Activated effector memory CD4-positive, alpha-beta T cell treated with anti-CD3 and anti-CD28 coated beads, Interleukin-2, amount 50 U/mL, for 16 hours (primary cell): Measurements from ENCODE around the gene RBBP8.
"Not testable (repeated sequence)": the region's sequence is repeated elsewhere in the genome, so short reads cannot be mapped to it uniquely, and the experiment has no call there.

ENCODE experiments used
- DNase-seq: peaks from one replicate; pipeline ENCODE4 v3.0.0-alpha.2; 2020

The RBBP8 gene

DNA sequence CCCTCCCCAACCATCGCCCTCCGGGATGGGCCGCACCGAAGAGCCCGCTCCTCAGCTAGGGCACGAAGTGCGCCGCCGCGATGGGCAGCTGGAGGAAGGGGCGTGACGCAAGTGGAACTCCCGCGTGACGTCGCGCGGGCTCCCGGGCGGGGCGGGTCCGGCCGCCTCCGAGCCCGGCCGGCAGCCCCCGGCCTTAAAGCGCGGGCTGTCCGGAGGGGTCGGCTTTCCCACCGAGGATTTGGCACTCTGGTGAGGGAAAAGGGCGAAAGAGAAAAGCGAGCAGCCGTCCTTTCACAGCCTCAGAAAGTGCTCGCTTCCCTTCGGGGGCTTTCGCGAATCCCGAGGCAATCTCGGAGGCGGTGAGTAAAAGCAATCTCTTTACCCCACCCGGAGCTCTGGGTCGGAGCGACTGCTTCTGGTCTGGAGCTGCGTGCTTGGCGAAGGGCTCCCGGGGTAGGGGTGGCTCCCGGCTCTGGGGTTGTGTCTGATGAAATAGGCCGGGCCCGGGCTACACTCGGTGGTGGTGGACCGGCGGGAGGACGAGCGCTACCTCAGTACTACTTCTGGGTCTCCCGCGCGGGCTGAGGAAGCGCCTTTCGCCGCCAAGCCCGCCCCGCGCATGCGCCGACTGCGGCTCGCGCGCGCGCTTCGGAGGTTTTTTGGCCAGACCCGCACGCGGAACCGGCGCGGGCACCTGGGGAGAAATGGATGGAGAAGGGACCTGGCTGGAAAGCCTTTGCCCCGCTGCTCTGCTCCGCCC, at the start of gene RBBP8:
RBBP8 (plus strand) TSS at position 123 of the 760 bp plus-strand sequence. CDS start 3,524 bp downstream, outside the sequence.
- peak; percentile 94 for DNase-seq

DNA sequence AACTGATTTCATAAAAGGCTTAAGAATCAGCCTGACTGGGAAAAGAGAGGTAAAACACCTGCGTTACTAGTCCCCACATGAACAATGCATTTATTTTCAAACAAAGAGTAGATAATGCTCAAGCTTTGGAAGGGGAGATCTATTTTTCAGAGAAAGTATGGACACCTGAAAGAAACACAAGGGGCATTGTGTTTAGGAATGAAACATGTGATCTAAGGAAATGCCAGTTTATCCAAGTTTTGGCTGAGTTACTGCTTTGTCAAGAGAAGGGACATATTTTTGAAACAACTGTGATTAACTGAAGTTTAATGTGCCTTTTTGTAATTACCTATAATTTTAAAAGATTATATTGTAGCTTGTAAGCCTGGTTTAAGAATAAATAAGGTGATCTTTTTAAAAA, 49.3 kb upstream of the RBBP8 start:
- no peak for DNase-seq

DNA sequence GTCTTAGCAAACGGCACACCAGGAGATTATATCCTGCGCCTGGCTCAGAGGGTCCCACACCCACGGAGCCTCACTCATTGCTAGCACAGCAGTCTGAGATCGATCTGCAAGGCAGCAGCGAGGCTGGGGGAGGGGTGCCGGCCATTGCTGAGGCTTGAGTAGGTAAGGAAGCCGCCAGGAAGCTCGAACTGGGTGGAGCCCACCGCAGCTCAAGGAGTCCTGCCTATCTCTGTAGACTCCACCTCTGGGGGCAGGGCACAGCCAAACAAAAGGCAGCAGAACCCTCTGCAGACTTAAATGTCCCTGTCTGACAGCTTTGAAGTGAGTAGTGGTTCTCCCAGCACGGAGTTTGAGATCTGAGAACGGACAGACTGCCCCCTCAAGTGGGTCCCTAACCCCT, 47.4 kb upstream of the RBBP8 start:
- DNase-seq: not testable (repeated sequence)

DNA sequence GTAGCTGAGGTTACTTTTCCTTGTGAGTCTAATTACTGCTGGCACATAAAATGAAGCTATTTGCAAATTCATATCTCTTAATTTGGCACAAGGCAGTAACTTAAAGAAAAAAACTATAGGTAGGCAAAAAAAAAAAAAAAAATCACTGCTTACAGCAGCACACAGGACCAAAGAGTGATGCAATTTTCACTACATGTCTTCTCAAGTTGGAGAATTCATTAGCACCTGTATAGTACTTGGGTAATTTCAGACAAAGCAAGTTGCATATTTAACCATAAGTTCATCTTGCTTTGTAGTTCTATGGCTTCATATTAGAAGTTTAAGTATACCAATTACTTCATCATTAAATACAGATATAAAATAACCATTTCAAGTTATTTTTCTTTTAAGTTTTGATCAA, 33.7 kb upstream of the RBBP8 start:
- no peak for DNase-seq

DNA sequence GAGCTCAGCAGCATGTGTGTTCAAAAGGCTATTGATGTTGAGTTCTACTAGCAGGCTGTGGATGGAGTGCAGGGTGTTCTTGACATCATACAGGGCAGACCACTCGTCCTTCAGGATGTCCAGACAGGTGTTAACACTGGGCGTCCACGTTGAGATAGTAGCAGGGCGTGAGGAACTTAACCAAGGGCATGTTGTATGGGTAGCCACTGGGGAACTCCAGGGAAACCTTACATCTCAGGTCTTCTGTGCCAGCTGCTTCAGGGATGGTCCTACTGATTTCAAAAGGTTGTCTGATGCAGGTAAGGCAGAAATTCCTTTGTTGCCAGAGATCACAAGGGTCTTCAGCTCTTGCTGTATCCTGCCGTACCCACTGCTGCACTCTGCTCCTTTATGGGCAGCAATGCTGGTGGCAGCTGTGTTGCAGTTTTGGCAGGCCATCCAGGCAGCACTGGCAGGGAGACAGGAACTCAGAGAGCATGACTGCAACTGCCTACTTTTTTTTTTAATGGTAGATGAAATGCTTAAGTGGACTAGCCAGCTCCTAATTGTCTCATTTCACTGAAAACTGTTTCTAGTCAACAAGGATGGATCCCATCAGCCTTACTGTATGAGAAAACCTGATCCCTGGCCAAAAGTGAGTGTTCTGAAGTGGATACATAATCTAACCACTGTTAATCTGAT, 32.4 kb upstream of the RBBP8 start:
- DNase-seq: no peak

DNA sequence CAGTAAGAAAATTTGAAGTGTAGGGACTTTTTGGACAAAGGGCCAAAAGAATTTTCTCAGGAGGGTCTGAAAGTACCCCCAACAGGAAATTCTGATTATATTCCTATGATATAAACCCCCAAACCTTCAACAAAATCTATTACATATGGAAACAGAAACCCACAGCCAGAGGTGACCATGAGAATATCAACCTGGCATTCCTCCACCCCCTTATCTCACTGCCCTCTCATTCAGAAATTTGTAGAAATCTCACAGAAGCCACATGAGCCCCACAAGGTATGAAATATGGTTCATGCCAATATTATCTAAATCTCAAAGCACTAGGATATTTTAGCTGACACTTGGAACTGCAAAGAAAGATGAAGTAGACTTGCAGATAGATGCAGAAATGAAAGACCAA, 31.0 kb upstream of the RBBP8 start:
- DNase-seq: no peak

DNA sequence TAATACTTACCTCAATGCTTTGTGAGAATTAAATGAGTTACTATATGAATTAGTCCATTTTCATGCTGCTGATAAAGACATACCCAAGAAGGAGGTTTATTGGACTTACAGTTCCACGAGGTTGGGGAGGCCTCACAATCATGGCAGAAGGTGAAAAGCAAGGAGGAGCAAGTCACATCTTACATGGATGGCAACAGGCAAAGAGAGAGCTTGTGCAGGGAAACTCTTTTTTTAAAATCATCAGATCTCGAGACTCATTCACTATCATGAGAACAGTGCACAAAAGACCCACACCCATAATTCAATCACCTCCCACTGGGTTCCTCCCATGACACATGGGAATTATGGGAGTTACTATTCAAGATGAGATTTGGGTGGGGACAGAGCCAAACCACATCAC, 29.9 kb upstream of the RBBP8 start:
- not testable (repeated sequence) for DNase-seq

DNA sequence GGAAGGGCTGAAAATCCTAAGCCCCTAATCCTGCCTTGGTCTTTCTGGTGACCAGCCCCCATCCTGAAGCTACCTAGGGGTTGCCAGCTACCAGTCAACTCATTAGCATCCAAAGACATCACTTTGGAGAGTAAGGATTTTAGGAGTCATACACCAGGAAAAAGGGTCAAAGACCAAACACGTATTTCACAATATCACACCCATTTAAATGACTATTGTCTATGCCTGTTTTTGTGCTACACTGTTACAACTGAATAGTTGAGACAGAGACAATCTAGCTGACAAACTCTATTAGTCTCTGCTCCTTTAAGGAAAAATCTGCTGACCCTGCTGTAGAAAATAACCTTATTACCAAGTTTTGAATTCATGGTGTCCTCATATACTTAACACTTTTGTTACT, 21.0 kb upstream of the RBBP8 start:
- DNase-seq: no peak

DNA sequence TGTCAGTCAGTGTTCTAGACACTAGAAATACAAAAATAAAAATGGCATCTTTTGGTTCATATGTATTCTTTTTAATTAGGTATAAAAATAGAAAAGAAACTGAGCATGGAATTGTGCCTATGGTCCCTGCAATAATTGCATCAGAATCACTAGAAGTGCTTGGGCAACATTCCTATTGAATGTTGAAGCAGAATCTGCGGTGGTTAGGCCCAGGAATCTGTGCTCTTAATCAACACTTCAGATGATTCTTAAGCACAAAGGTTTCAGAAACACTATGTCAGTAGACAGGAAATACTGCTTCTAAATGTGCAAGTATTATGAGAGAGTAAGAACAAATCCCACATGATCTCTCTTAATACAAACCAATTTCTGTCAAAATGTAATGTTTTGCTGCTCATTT, 20.3 kb upstream of the RBBP8 start:
- DNase-seq: no peak

DNA sequence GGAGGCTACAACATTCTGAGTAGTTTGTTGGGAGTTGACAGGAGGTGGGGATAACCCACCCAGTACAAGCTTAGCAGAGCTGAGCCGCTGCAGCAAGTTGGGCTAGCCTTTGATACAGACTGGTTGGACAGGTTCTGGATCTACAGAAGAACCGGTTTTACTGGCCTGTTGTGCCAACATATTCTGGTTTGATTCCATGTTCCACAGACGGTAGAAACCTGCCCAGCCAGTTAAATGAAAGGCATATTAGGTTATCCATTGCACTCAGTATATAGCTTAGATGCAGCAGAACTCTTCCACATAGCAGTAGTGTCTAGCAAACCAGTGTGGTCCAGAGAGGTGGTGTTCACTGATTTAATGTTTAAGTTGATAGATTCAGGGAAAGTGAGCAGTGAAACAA, 19.3 kb upstream of the RBBP8 start:
- DNase-seq: no peak

DNA sequence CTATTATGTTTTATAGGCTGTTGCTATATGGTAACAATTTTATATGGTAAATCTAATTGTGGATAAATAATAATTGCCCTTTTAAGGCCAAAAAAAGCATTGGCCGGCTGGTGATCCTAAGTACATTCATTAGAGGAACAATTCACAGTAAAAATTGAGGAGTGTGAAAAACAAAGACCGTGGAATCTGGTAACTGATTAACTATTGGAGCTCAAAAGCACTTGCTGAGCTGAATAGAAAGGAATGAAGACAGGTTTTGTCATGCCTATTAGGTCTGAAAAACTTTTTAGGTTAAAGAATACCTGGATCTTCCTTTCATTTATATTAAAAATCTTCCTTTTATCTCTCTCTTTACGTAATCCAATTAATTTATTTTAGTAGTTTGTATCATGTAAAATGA, 18.5 kb upstream of the RBBP8 start:
- DNase-seq: no peak

DNA sequence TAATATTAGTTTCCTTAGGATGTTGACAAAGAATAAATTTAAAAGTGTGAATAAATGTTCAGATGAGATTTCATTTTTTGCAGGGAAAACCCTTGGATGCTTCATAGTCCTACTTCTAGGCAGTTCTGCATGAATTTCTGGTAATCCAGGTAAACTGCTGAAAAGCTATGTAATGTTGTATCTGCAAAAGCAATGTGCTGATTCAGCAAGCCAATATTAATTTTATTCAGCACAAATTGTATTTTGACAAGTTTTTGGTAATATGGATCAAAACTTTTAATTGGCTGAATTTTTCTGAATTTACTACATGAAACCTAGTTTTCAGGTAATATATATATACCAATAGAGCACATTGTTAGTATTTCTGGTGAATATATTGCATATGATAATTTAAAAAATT, 17.8 kb upstream of the RBBP8 start:
- DNase-seq: no peak

DNA sequence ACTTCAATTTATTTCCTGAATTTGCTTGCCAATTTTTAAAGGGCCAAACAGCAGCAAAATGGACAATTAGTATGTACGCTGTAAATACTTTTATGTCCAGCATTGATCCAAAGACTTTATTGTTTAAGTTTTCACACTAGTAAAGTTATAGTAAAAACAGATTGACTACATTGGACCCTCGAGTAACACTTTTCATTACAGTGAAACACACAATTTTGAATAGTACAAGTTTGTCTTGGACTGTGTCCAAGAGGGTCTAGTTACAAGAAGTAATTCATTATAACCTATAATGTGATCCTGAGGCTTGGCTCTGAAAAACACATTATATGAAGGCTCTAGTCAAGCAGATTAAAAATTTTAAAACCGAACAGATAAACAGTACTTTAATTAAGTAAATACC, 11.4 kb upstream of the RBBP8 start:
- no peak for DNase-seq

DNA sequence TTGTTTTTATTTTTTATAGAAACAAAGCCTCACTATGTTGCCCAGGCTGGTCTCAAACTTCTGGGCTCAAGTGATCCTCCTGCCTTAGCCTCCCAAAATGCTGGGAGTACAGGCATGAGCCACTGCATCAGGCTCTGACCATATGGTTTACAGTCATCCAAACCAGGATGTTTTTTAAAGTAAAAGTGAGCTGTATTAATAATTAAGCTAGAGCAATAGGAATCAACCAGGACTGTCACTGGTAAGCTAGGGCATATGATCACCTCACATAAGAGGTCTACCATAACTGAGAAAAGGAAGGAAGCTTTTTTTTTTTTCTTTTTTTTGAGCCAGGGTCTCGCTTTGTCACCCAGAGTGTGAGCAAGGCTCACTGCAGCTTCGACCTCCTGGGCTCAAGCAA, 8.5 kb upstream of the RBBP8 start:
- no peak for DNase-seq

DNA sequence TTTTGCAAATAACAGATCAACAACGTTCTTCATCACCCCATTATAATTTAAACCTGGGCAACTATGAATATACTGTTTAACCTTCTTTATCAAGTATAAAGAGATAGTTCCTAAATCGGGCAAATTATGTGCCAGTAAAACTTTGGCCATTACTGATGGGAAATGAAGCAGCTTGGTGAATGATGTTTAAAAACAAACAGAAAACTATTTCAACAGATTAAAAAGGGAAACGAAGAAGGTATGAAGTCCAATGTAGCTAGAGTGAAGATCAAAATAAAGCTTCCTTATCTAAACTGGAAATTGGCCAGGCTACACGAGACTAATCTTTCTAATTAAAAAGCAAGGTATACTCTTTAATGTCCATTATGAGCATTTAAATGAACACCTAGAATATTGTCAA, 6.7 kb upstream of the RBBP8 start:
- DNase-seq: no peak

DNA sequence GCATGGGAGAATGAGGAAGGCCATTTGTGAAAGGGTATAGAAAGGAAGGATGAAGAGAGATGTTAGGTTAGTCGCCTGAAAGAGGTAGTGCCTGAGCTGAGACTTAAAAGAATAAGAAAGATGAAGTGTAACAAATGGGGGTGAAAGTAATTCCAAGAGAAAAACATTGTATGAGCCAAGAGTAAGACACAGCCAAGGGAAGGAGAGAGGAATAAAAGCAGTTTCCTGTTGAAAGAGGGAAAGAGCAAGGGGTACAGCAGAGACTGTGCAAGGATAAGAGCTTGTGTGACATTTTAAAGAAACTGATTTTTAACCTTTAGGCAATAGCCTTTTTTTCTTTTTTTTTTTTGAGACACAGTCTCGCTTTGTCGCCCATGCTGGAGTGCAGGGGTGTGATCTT, 4.8 kb upstream of the RBBP8 start:
- DNase-seq: no peak

DNA sequence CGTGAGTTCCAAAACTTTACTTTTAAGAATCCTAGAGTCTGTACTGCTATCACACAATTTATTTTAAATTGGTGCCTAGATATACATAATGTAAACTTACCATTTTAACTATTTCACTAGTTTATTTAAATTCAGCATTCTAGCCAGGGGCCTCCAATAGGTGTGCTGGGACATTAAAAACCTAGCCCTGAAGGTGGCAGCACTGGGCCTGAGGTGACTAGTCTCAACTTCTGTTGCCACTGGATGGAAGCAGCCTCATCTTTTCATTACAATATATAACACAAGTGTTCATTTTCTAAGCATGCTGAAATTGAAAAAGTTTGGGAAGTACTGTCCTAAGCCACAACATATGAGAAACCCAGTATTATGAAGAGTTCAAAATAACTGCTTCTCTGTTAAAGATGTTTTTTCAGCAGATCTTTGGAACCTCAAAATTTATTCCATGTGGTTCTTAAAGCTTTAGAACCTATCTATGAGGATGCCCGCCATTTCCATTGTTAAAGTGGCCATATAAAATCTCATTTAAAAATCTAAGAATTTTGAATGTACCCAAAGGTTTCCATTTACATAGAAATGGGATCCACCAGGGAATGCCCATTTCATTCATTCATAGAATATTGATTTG, 2.9 kb upstream of the RBBP8 start:
- DNase-seq: peak; percentile 91

DNA sequence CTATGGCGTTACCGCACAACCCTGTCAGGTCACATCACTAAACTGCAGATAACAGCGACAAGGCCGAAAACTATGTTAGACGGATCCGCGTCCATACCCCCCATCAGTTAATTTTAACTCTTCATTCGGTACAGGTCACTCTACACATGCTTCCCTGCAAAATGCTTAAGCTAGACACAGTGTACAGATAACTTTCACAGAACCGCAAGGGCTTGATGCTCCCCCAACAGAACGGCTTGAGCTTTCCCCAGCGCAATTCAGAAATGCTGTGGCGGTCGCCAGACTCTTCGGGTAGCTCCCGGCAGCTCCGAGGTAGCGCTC, 283 bp upstream of the RBBP8 start:
- DNase-seq: no peak

DNA sequence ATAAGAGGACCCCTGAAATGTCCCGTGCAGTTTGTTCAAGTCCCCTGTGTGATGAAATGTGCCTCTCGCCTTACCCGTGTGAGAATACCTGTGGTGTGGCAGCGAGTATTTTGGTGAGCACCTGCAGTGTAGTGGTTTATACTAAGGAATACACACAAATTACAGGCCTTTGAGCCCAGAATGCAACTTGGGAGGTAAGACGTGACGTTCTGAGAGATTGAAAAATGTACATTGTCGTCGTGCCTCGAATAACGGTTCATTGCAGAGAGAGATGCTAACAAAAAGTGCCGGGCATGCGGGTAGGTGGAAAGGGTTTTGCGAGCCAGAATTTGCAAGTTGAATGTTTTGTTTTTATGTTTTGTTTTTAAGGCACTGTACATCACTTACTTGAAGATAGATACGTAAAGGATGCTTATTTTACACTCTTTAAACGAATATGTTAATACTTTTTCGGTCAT, 867 bp downstream of the RBBP8 start:
- no peak for DNase-seq

DNA sequence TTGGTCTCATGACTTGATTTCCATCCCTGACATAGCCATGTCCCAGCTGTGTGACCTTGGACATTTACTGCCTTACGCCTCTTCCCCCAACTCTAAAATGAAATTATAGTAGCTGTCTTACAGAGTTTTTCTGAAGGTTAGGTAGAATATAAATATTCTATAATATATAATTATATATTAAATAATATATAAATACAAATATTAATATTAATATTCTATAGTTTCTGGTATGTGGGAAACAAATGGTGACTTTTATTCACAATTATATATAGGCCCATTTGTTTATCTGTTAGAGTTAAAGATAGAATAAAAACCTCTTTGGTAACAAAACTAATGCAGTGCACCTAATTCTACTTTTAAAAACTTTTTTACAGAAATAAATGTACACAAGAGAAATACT, 1.7 kb downstream of the RBBP8 start:
- DNase-seq: no peak

DNA sequence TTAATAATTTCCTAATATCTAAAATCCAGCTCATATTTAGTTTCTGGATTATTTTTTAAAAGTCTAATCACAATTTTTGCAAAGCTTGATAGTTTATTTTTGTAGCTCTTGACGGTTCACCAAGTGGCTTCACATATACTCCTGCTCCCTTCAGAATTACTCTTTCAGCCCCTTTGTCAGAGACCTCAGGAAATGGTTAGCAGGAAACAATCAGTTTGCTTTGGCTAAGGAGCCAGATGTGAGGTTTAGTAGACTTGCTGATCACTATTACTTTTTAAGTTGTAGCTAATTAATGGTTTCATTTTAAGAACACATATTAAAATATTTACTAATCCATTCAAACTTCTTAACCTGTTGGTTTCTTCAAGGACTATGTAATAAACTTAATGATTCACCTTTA, 2.3 kb downstream of the RBBP8 start:
- no peak for DNase-seq

DNA sequence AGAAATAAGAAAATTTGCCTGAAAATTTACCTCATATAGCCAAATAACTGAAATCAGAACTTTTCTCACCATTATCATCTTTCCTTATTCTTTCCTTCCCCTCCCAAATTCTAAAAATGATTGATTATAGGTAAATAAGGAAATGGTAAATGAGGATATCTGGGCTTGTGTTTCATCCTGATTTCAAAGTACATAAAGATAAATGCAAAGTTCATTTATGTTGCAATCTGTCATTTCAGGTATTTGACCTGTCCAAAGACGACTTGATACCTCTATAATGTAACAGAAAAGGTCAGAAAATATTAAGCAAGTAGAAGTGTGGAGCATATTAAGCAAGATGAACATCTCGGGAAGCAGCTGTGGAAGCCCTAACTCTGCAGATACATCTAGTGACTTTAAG, 3.4 kb downstream of the RBBP8 start:
- no peak for DNase-seq

DNA sequence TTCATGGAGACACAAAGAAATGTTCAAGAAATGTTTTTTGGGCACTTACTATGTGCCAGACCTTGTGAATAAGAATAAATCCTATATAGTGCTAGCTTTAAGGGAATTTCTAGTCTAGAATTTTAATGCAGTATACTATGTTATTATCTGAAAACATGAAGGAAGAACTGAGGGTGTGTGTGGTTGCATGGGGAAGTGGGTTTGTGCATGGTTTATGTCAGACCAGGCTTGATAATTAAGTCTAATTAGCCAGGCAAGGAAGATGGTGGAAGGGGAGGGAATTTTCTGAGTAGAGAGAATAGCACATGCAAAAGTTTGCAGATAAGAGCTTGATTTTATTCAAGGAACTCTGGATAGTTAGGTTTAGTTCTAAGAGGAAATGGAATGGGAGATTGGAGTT, 6.5 kb downstream of the RBBP8 start:
- DNase-seq: no peak

DNA sequence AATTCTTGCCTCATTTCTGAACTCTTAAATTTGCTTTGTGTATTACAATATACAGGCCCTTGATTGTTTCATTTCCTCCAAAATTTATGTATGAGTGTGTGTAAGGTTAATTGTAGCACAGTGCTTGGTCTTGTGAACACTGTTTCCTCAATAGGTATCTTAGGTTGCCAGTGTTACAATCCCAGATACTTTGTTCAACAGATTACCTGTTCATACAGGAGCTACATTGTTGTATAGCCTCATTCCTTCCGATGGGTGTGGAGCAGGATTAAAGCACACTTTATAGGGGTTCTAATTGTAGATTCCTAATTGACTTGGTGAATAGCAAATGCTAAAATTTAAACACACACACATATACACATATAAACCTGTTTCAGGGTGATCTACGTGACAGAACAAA, 10.7 kb downstream of the RBBP8 start:
- no peak for DNase-seq

DNA sequence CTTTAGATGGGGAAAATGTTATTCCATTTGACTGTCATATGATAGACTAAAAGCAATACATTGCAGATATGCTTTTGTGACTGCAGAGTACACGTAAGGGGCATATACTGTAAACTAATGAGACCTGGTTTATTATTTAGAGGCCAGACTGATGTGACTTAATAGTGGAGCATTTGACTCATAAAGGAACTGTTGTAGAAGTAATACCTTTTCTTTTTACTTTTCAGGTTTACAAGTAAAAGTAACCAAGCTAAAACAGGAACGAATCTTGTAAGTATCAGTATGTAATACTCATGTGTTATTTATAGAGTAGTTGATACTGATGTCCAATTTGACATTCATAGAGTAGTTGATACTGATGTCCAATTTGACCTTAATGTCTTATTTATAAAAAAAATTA, 13.1 kb downstream of the RBBP8 start:
- DNase-seq: no peak
